Effector memory CD4-positive, alpha-beta T cell (primary cell): ENCODE results near the gene ADH5.
"Not testable (repeated sequence)": the region's sequence is repeated elsewhere in the genome, so short reads cannot be mapped to it uniquely, and the experiment has no call there.

Experiments
- DNase-seq, 3 donors: peaks; one replicate each; pipeline ENCODE4 v3.0.0-alpha.2; 2020
- H3K27ac ChIP-seq: 2 replicates; pipeline ENCODE4 v1.7.0; 2013; ENCODE audit warnings: mild to moderate bottlenecking, low read length, moderate library complexity; ENCODE audit not compliant: insufficient read depth, poor library complexity, severe bottlenecking
- H3K27me3 ChIP-seq: replicated peaks from 2 replicates; pipeline ENCODE4 v1.7.0; 2013; ENCODE audit warnings: mild to moderate bottlenecking, low read length; ENCODE audit not compliant: insufficient read depth, control insufficient read depth, poor library complexity, severe bottlenecking
- H3K36me3 ChIP-seq: 2 replicates; pipeline ENCODE4 v1.7.0; 2013; ENCODE audit warnings: mild to moderate bottlenecking, low read length, moderate library complexity; ENCODE audit not compliant: control insufficient read depth, insufficient read depth
- H3K4me1 ChIP-seq: 2 replicates; pipeline ENCODE4 v1.7.0; 2013; ENCODE audit warnings: low read length, mild to moderate bottlenecking; ENCODE audit not compliant: control insufficient read depth, insufficient read depth, poor library complexity, severe bottlenecking
- H3K4me3 ChIP-seq: 2 replicates; pipeline ENCODE4 v1.7.0; 2013; ENCODE audit warnings: low read length, low read depth, mild to moderate bottlenecking; ENCODE audit not compliant: insufficient read depth, poor library complexity, severe bottlenecking
- H3K9me3 ChIP-seq: 2 replicates; pipeline ENCODE4 v1.7.0; 2013; ENCODE audit warnings: mild to moderate bottlenecking, low read length, moderate library complexity; ENCODE audit not compliant: control insufficient read depth

The ADH5 gene

DNA sequence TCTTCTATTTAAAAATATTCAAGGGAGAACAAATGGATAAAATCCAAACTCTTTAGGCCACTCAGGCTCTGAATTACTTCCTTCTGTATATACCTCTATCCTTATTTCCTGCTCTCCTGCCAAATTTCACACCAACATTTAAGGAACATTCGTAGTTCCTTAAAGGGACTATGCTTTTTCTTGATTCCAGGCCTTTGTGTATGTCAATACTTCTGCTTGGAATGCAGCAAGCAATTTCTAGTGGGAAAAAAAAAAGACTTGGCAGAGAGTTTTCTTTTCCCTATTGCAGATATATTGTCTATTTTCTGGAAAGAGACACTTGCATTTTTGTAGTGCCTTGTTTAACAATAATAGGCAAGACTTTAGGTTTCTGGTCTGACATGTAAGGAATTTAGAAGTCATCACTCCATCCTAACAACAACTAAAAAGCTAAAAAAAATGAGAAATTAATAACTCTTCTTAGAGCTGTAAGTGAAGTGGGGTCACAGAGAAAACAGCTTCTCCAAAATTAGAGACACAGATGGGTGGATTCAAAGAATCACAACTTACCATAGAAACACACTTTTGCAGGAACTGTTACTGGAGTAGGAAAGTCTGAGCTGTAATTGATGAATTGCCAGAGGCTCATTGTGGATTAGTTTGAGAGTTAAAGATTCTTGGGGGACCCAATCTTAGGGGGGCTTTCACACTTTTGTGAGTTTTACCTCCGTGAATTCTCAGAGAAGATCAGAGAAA lies 2.1 kb upstream of the ADH5 start:
- H3K36me3 ChIP-seq: no peaks in the 10 kb centered on the region
- no peak overlapping the region for H3K4me3 ChIP-seq
- H3K27me3 ChIP-seq: no peaks in the 10 kb centered on the region
- H3K9me3 ChIP-seq: no peaks in the 10 kb centered on the region
- H3K27ac ChIP-seq: no peak overlapping the region
- no peak for DNase-seq
- H3K4me1 ChIP-seq: peaks cover 3% of the 10 kb centered on the region

DNA sequence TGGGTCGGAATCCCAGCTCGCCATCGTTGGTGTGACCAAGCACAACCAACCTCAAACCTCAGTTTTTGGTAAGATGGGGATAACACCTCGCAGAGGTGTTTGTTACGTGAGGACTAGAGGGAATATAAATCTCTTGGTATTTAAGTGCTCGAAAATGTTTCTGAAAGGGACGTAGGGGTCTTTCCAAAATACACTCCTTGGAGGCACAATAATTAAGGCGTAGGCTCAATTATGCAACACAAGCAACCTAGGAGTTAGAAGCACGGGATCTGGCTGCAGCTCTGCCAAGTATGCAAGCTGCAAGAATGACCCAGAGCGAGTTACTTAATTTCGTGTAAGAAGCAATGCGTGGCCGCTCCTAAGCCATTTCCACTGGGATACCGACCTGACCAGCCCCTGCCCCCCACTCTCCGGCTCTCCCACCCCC lies 552 bp downstream of the ADH5 start:
- H3K4me3 ChIP-seq: peak overlapping the region; percentile 98
- H3K4me1 ChIP-seq: peaks cover 3% of the 10 kb centered on the region
- no peaks in the 10 kb centered on the region for H3K9me3 ChIP-seq
- H3K36me3 ChIP-seq: peaks cover 17% of the 10 kb centered on the region
- H3K27me3 ChIP-seq: no peaks in the 10 kb centered on the region
- DNase-seq: no peak
- H3K27ac ChIP-seq: peak overlapping the region; percentile 78

DNA sequence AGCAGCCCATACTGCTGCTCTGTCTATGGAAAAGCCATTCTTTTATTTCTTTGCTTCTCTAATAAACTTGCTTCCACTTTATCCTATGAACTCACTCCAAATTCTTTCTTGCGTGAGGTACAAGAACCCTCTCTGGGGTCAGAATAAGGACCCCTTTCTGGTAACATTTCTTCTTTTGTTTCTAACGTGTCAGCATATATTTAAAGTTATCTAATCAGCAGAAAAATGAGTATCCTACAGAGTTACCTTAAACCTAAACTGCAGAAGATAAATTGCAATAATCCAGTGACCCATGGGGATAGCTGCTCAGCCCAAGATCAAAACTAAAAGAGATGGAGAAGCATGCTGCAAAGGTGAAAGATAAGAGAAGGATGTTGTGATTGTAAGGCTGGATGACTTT lies 4.0 kb downstream of the ADH5 start:
- H3K4me3 ChIP-seq: no peak overlapping the region
- no peaks in the 10 kb centered on the region for H3K4me1 ChIP-seq
- no peak for DNase-seq
- H3K27me3 ChIP-seq: no peaks in the 10 kb centered on the region
- no peak overlapping the region for H3K27ac ChIP-seq
- H3K9me3 ChIP-seq: no peaks in the 10 kb centered on the region
- H3K36me3 ChIP-seq: peaks cover 50% of the 10 kb centered on the region

DNA sequence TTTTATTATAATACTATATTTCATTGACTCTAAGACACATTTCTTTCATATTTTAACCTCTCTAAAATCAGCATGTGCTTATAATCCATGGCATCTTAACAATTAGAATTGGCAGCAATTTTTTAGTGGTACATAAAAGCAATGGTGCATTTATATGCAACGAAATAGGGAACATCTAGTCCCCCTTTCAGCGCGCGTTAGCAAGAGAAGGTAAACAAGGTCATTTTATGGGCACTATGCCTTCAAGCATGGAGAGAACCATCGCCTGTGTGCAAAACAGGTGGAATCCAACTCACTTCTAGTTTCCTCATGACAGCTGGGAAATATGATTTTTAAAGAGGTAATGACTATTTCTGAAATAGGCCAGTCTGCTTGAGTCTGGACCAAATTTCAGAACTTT lies 6.4 kb downstream of the ADH5 start:
- H3K36me3 ChIP-seq: peaks cover 71% of the 10 kb centered on the region
- no peaks in the 10 kb centered on the region for H3K9me3 ChIP-seq
- no peak overlapping the region for H3K27ac ChIP-seq
- H3K4me1 ChIP-seq: no peaks in the 10 kb centered on the region
- no peak for DNase-seq
- no peaks in the 10 kb centered on the region for H3K27me3 ChIP-seq
- H3K4me3 ChIP-seq: no peak overlapping the region

DNA sequence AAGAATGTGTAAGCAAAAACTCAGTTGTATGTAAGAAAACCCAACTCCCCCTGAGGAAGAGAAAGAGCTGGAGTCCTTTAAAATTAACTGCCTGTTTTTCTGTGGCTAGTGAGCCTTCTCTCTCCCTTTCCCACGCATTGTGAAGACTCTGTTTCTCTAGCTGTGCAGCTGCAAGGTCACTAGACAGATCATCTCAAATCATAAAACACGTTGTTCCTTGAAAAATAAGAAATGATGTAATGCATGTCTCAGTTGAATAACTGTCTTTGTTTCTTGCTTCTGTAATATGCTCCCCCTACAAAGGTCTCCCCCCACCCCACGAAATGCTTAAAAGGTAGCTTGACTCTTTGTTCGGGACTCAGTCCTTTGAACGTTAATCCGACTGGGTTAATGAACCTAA lies 7.7 kb downstream of the ADH5 start:
- not testable (repeated sequence) for H3K27ac ChIP-seq, H3K4me3 ChIP-seq, DNase-seq, H3K27me3 ChIP-seq, H3K4me1 ChIP-seq, H3K9me3 ChIP-seq
- peaks cover 81% of the 10 kb centered on the region for H3K36me3 ChIP-seq

DNA sequence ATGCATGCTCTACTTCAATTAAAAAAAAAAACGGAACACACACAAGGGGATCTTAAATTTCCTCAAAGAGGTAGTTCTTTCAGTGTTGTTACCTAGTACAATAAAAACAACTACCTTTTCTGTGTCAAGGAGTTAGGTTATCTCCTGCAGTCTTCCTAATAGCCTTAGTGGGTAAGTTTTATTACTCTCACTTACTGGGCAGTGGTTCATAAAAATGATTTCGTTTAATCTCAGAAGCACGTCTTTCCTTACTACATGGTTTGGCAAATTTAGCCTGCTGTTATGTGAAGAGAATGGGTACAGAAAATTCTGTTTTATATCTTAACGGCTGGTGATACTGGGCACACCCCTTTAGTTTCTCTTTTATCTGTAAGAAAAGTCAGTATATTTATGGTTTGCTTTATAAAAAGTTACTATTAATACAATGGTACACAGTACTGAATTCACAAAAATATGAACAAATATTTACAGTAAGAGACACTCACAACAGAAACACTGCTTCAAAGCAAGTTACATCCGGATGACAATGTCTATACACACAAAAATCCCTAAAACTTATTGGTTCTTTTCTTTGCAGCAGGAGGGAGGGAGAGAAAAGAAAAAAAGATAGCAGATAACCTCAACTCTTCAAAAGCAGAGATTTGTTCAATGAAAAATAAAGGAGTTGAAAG lies 8.8 kb downstream of the ADH5 start:
- H3K27ac ChIP-seq: no peak overlapping the region

DNA sequence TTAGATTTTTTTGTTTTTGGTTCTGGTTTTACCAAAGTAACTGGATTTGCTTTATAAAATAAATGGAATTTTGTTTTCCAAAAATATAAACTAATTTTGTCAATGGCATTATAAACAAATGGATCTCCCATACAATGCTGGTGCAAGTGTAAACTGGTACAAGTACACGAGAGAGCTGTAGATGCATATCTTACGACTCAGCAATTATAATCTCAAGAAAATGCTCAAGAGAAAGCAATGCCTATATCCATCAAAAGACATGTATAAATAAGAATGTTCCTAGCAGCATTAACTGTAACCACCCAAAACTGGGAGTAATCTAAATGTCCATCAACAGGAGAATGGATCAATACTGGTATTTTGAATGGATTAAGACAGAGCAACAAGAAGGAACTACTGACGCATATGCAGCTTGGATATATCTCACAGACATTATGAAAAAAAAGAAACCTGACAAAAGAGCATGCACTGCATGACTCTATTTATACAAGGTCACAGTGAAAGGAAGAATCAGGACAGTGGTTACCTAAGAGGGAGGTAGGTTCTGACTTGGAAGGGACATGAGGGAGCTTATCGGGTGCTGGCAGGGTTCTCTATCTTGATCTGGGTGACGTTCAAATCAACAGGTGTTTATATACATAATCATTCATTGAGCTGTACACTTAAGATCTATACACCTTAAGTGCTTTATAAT lies 9.5 kb downstream of the ADH5 start:
- Histone ChIP-seq H3K36me3 (peaks cover 84% of the 10 kb centered on the region), H3K9me3 (no peaks in the 10 kb centered on the region), H3K27ac (no peak overlapping the region), H3K27me3 (no peaks in the 10 kb centered on the region), H3K4me1 (no peaks in the 10 kb centered on the region), H3K4me3 (no peak overlapping the region)
- no peak for DNase-seq

More for the DNA sequence above, 8.8 kb downstream of the ADH5 start:
- Histone ChIP-seq H3K36me3 (peaks cover 87% of the 10 kb centered on the region), H3K4me1 (no peaks in the 10 kb centered on the region), H3K27me3 (no peaks in the 10 kb centered on the region), H3K4me3 (no peak overlapping the region), H3K9me3 (no peaks in the 10 kb centered on the region)
- DNase-seq: no peak

DNA sequence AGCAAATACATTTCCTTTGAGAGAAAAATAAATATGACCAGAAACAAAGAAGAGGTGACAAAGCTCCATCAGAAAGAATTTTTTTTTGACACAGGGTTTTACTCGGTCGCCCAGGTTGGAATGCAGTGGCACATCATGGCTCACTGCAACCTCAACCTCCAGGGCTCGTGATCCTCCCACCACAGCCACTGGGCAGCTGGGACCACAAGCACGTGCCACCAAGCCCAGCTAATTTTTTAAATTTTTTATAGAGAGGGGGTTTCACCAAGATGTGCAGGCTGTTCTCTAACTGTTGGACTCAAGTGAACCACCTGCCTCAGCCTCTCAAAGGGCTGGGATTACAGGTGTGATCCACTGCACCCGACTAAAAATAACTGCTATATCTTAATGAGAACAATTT lies 10.3 kb downstream of the ADH5 start:
- no peak for DNase-seq
- H3K27ac ChIP-seq: no peak overlapping the region
- no peaks in the 10 kb centered on the region for H3K27me3 ChIP-seq
- peaks cover 87% of the 10 kb centered on the region for H3K36me3 ChIP-seq
- no peaks in the 10 kb centered on the region for H3K4me1 ChIP-seq
- no peak overlapping the region for H3K4me3 ChIP-seq
- no peaks in the 10 kb centered on the region for H3K9me3 ChIP-seq

DNA sequence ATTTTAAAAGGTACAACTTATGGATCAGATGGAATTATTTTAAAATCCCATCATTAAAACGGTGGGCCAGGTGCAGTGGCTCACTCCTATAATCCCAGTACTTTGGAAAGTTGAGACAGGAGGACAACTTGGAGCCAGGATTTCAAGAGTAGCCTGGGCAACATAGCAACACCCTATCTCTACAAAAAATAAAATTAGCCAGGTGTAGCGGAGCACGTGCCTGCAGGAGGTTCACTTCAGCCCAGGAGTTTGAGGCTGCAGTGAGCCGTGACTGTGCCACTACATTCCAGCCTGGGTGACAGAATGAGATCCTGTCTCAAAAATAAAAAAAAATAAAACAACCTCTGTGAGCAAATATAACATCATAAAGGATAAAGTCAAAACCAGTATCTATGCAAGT lies 11.4 kb downstream of the ADH5 start:
- H3K36me3 ChIP-seq: peaks cover 84% of the 10 kb centered on the region
- no peaks in the 10 kb centered on the region for H3K4me1 ChIP-seq
- no peaks in the 10 kb centered on the region for H3K27me3 ChIP-seq
- no peak overlapping the region for H3K4me3 ChIP-seq
- H3K9me3 ChIP-seq: no peaks in the 10 kb centered on the region
- no peak for DNase-seq
- no peak overlapping the region for H3K27ac ChIP-seq
